SHP77 (cell line): Measurements from ENCODE around the gene ZNF649.
A peak's percentile ranks its signal among the peaks of the same experiment; 100 is the strongest.
"Not testable (repeated sequence)": the region's sequence is repeated elsewhere in the genome, so short reads cannot be mapped to it uniquely, and the experiment has no call there.

Experiments used
- DNase-seq, 2 experiments: peaks; one replicate each; lab custom pipeline; 2025; lab: John Stamatoyannopoulos, UW

Gene ZNF649

GRCh38 chr19:51904331-51905165, at the start of gene ZNF649:
ZNF649 (minus strand) TSS chr19:51905017; CDS start chr19:51900107, 4,910 bp downstream.
- DNase-seq = no peak

- DNase-seq = no peak
Observed at GRCh38 chr19:51948975-51949374, 44.2 kb upstream of the ZNF649 start.

DNA sequence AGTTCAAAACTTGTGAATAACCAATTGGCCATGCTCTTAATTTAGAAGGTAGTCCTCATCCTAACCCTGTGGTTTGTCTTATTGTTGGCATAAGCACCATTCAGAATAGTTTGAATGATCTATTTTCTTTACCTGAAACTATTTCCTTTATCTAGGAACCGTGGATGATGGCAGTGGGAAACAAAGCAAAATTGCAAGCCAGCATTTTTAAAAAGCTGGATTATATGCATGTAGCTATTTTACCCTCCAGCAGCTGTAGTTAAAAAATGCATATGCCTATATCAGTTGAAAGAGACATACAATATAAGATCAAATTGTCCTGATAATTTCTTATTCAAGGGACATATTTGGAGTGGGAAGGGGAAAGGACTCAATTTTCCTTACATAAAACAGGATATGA, 41.8 kb upstream of the ZNF649 start:
- no peak for DNase-seq

DNA sequence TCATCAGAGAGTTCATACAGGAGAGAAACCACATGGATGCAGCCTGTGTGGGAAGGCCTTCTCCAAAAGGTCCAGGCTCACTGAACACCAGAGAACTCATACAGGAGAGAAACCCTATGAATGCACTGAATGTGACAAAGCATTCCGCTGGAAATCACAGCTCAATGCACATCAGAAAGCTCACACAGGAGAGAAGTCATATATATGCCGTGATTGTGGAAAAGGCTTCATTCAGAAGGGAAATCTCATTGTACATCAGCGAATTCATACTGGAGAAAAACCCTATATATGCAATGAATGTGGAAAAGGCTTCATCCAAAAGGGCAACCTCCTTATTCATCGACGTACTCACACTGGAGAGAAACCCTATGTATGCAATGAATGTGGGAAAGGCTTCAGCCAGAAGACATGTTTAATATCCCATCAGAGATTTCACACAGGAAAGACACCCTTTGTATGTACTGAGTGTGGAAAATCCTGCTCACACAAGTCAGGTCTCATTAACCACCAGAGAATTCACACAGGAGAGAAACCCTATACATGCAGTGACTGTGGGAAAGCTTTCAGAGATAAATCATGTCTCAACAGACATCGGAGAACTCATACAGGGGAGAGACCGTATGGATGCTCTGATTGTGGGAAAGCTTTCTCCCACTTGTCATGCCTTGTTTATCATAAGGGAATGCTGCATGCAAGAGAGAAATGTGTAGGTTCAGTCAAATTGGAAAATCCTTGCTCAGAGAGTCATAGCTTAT, 40.2 kb upstream of the ZNF649 start:
- no peak for DNase-seq

- DNase-seq = no peak
Observed at GRCh38 chr19:51938936-51939335, 34.1 kb upstream of the ZNF649 start.

GRCh38 chr19:51931921-51932320, 27.1 kb upstream of the ZNF649 start:
- DNase-seq = no peak

DNA sequence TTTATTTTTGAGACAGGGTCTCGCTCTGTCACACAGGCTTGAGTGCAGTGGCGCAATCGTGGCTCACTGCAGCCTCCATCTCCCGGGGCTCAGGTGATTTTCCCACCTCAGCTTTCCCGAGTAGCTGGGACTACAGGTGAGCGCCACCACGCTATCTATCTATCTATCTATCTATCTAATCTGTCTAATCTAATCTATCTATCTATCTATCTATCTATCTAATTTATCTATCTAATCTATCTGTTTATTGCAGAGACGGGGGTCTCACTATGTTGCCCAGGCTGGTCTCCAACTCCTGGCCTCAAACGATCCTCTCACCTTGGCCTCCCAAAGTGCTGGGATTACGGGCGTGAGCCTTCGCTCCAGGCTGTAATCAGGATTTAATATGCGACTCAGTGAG, 23.0 kb upstream of the ZNF649 start:
- no peak for DNase-seq

- peak; percentile 76 to 83 for DNase-seq
Observed at GRCh38 chr19:51926784-51927741, 22.2 kb upstream of the ZNF649 start, which contains the start of gene ZNF613. ZNF613 (plus strand) TSS chr19:51927472; CDS start chr19:51936221, 8,749 bp downstream.

GRCh38 chr19:51926426-51926783, 21.6 kb upstream of the ZNF649 start:
- DNase-seq = no peak

DNA sequence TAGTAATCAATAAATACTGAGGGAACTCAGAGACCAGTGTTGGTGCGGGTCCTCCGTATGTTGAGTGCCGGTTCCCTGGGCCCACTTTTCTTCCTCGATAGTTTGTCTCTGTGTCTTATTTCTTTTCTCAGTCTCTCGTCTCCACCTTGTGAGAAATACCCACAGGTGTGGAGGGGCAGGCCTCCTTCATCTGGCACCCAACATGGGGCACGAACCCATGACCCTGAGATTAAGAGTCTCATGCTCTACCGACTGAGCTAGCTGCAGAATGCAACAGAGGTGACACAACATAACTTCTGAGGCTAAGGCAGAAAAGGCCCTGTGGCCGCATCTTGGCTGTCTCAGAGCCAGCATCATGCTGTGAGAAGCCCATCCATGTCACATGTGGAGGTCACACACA, 17.1 kb upstream of the ZNF649 start:
- DNase-seq = no peak

DNA sequence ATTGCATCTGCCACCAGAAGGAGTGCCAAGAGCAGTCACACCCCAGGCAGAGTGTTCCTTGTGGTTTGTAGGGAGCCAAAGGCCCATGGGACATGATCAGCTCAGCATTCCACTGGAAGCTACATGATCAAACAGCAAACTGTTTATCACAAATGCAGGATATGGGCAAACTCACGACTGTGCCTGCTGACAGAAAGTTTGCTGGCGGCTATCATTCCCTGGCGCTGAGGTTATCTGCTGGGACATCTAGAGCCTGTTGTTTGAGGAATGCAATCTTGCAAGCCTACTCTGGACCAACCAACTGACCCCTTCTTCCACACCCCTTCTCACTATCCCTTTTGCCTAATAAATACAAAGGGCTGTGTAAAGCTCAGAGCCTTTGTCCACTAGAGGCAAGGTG, 14.8 kb upstream of the ZNF649 start:
- DNase-seq = no peak

DNA sequence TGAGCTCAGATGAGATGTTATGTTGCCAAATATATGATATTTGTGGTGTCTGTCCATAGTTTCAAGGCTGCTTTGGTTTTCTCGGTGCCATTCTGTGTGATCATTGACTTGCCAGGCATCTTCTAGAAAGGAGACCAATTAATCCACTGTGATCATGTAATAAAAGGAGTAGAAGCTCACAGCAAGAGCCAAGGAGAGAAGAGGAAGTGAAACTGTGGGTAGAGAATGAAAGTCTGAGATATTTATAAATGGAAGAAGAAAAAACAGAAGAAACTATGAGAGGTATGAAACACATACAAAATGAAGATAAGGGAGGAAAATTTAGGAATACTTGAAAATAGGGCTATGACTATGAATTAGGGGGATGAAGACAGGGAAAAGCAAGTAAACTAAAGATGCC, 11.3 kb upstream of the ZNF649 start:
- no peak for DNase-seq

DNA sequence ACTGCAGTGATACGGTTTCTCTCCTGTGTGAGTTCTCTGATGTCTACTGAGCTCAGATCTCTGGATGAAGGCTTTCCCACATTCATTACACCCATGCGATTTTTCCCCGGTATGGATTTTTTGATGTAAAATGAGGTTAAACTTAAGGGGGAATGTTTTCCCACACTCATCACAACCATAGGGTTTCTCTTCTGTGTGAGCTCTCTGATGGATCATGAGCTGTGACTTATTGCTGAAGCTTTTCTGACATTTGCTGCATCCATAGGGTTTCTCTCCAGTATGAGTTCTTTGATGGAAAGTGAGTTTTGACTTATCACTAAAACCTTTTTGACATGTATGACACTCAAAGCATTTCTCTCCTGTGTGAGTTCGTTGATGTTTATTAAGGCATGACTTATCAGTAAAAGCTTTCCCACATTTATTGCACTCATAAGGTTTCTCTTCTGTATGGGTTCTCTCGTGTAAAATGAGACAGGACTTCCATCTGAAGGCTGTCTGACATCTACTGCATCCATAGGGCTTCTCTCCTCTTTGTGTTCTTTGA, 10.6 kb upstream of the ZNF649 start:
- no peak for DNase-seq

- not testable (repeated sequence) for DNase-seq
Observed at GRCh38 chr19:51907981-51908380, 3.2 kb upstream of the ZNF649 start.

- DNase-seq = not testable (repeated sequence)
Observed at GRCh38 chr19:51906108-51906507, 1.3 kb upstream of the ZNF649 start.

GRCh38 chr19:51905639-51906038, 822 bp upstream of the ZNF649 start:
- DNase-seq = not testable (repeated sequence)

GRCh38 chr19:51905206-51905605, 389 bp upstream of the ZNF649 start:
- no peak for DNase-seq

DNA sequence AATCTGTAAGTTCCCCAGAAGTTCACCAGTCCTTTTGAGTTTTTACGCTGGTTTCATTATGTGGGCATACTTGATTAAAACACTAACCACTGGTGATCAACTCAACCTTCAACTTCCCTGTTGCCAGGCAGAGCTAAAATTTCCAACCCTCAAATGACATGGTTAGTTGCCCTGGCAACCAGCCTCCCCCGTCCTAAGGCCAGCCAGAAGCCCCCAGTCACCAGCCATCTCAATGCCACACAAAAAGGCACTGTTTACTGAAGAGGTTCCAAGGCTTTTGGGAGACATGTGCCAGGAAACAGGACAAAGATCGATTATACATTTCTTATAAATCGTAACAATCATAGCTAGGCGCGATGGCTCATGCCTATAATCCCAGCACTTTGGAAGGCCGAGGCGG, 1.6 kb downstream of the ZNF649 start:
- DNase-seq = no peak

DNA sequence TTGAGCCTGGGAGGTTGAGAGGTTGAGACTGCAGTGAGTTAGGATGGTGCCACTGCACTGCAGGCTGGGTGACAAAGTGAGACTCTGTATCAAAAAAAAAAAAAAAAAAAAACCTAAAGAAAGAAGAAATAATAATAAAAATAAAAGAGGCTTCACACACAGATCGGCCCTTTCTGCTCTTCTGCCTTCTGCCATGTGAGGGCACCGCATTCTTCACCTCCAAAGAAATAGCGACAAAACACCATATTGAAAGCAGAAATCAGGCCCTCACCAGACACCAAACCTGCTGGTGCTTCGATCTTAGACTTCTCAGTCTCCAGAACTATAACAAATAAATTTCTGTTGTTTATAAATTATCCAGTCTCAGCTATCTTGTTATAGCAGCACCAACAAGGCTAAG, 3.0 kb downstream of the ZNF649 start:
- no peak for DNase-seq

- no peak for DNase-seq
Observed at GRCh38 chr19:51891193-51891747, 13.5 kb downstream of the ZNF649 start.

- DNase-seq = no peak
Observed at GRCh38 chr19:51889934-51890333, 14.9 kb downstream of the ZNF649 start.
